HL-60 (cell line): Measurements from ENCODE around the gene LELP1.

ENCODE experiments used
- DNase-seq, 2 experiments: peaks; one replicate each; pipeline ENCODE4 v3.0.0-alpha.2; 2010 to 2020; ENCODE audit warnings: low read depth in 1 of 2, low spot score in 1 of 2
- H3K27ac ChIP-seq: fragments of 250-450 bp; sonication (Bioruptor Pico); replicated peaks from 2 replicates; pipeline ENCODE4 v1.5.1; 2020; ENCODE audit warnings: mild to moderate bottlenecking, moderate library complexity
- H3K27me3 ChIP-seq: fragments of 250-450 bp; sonication (Bioruptor Pico); 2 replicates; pipeline ENCODE4 v1.5.1; 2021; ENCODE audit warnings: mild to moderate bottlenecking, moderate library complexity; ENCODE audit not compliant: insufficient read depth, poor library complexity, severe bottlenecking
- H3K4me3 ChIP-seq: replicated peaks from 2 replicates; pipeline ENCODE4 v1.5.1; 2011; ENCODE audit warnings: mild to moderate bottlenecking, control low read depth, low read length; ENCODE audit not compliant: insufficient read depth
- GABPA ChIP-seq: IDR thresholded peaks from 2 replicates; pipeline ENCODE4 v1.6.1; 2012; ENCODE audit warnings: low read depth
- POLR2AphosphoS5 ChIP-seq: IDR thresholded peaks from 2 replicates; pipeline ENCODE4 v1.6.1; 2012; ENCODE audit warnings: low read depth
- REST ChIP-seq: IDR thresholded peaks from 2 replicates; pipeline ENCODE4 v1.6.1; 2012; ENCODE audit warnings: low read depth; ENCODE audit not compliant: insufficient replicate concordance
- SPI1 ChIP-seq: IDR thresholded peaks from 2 replicates; pipeline ENCODE4 v1.6.1; 2012; ENCODE audit warnings: low read depth, mild to moderate bottlenecking, borderline replicate concordance
- TF ChIP-seq, protein P1 (sequence below): IDR thresholded peaks from one replicate; pipeline ENCODE4 v1.5.1; 2011; ENCODE audit warnings: low read length, control low read depth, inconsistent platforms; ENCODE audit not compliant: insufficient read depth

LELP1 gene

GRCh38 chr1:153190373-153190772, 12.9 kb upstream of the LELP1 start:
- TF ChIP-seq POLR2AphosphoS5 (no peak), REST (no peak), SPI1 (no peak), GABPA (no peak)
- TF ChIP-seq, protein P1, sequence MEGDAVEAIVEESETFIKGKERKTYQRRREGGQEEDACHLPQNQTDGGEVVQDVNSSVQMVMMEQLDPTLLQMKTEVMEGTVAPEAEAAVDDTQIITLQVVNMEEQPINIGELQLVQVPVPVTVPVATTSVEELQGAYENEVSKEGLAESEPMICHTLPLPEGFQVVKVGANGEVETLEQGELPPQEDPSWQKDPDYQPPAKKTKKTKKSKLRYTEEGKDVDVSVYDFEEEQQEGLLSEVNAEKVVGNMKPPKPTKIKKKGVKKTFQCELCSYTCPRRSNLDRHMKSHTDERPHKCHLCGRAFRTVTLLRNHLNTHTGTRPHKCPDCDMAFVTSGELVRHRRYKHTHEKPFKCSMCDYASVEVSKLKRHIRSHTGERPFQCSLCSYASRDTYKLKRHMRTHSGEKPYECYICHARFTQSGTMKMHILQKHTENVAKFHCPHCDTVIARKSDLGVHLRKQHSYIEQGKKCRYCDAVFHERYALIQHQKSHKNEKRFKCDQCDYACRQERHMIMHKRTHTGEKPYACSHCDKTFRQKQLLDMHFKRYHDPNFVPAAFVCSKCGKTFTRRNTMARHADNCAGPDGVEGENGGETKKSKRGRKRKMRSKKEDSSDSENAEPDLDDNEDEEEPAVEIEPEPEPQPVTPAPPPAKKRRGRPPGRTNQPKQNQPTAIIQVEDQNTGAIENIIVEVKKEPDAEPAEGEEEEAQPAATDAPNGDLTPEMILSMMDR, result no peak
- no peak overlapping the region for H3K27ac ChIP-seq
- no peak overlapping the region for H3K4me3 ChIP-seq
- no peaks in the 10 kb centered on the region for H3K27me3 ChIP-seq
- no peak for DNase-seq

DNA sequence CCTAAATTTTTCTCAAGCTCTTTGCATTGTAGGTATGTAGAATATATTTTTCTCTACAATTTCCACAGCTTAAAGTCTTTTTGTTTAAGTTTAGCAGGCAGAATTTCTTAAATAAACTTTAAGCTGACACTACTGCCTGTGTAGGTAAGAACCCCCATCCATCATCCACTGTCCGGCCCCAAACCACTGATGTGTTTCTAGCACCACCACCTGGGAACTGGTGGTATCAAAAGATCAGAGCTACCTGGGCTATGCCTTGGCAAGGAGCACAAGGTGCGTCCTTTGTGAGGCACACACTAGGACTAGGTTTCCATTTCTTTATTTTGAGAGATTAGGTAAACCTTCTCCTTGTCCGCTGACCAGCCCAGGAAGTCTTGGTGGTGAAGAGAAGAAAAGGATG, 10.5 kb upstream of the LELP1 start:
- peaks cover 2% of the 10 kb centered on the region for H3K27me3 ChIP-seq
- no peak overlapping the region for H3K4me3 ChIP-seq
- no peak for DNase-seq
- H3K27ac ChIP-seq, result no peak overlapping the region
- TF ChIP-seq, protein P1, result no peak
- TF ChIP-seq GABPA, result no peak
- no peak for TF ChIP-seq REST
- no peak for TF ChIP-seq SPI1
- TF ChIP-seq POLR2AphosphoS5, result no peak

DNA sequence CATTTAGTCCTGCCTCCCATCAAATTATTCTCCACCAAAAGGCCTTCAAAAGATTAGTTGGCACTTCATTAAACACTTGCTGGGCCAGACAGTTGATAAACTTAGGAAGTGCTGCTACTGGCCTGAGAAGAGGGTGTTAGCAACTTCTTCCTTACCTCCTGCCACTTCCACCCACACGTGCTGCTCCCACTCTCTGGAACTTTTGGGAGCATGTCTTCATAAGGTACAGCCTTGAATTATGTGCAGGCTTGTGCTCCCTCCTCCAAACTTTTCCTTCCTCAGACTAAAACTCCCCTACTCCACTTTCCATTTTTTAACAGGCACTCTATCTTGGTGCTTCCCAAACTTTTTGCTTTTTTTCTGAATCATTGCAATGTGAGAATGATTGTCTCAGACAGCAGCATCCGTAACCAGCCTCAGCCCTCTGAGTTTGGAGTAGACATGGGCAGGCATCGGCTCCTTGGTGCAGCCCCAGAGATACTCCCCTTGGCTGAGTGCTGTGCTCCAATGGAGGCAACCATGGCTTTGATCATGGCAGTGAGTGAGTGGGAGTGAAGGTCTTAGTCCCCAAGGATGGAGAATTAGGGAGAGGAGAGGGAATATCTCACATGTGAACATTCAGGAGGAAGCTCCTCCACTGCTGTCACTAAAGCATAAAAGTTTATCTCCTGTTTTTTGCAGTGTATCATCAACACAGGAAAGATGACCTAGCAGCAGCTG, 8.7 kb upstream of the LELP1 start:
- H3K27me3 ChIP-seq, result peaks cover 2% of the 10 kb centered on the region

More for the DNA sequence above, 8.7 kb upstream of the LELP1 start:
- no peak for TF ChIP-seq POLR2AphosphoS5
- TF ChIP-seq REST, result no peak
- TF ChIP-seq, protein P1, result no peak
- TF ChIP-seq GABPA, result no peak
- no peak for DNase-seq
- no peak overlapping the region for H3K4me3 ChIP-seq
- no peak overlapping the region for H3K27ac ChIP-seq
